NCI-H2029 treated with DMSO at 0.1 percent for 48 hours (cell line): ENCODE data around the gene TBC1D8.

ENCODE experiments used
- DNase-seq: peaks from one replicate; lab custom pipeline; 2025; lab: John Stamatoyannopoulos, UW

Gene TBC1D8

DNA sequence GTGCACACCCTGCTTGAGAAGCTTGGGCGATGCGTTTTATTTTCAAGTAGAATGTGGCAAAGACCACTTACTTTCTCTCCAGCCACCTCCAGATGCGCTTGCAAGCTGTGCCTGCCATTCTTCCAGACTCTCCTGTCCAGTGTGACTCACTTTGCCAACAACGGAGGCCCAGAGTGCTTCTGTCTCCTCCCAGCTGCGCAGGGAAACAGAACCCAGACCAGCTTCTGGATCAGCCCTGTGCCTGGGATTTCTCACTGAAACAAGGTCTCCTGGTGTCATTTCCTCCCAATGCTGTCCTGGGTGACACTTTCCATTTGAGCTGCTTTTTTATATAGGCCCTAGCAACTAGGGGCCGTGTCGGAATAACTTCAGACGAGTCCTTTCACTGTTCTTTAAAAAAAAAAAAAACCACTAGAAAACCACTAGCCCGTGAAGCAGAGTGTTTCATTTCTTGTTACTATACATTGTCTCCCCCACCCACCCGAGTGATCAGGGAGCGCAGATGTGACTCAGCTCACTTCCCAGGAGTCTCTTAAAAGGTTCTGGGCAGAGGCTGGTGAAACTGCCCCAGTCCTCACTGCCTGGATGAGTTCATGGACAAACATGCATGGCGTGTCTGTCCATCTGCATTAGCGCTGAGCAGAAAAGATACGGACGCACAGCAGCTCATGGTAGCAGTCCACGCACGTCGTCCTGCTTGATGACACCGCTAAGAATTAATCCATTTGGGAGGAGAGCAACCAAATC lies 174.4 kb downstream of the TBC1D8 start:
- no peak for DNase-seq

DNA sequence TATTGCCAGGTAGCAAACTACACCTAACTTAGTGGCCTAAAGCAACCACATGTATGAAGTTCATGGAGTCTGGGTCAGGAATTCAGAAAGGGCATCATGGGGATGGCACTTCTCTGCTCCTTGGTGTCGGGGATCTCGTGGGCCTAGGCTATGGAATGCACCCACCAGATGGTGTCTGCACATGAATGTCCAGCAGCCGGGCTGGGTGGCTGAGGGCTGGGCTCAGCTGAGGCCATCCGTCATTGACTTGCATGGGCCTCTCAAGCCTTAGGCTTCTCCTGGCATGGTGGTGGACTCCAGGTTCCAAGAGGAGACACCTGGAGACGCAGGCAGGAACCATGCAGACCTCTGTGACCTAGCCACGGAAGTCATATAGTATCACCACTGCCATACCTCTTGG lies 175.1 kb downstream of the TBC1D8 start:
- no peak for DNase-seq

DNA sequence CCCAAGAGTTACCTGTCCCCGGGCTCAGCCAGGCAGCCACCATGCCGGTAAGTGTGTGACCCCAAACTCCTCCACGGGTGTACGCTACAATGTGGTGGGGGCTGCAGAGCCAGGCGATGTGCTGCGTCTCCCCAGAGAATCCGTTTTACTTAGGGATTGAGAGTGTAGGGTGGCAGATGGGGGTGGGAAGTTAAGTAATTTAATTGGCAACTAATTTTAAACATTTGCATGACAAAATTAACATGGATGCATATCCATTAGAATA lies 175.7 kb downstream of the TBC1D8 start:
- DNase-seq, result no peak

DNA sequence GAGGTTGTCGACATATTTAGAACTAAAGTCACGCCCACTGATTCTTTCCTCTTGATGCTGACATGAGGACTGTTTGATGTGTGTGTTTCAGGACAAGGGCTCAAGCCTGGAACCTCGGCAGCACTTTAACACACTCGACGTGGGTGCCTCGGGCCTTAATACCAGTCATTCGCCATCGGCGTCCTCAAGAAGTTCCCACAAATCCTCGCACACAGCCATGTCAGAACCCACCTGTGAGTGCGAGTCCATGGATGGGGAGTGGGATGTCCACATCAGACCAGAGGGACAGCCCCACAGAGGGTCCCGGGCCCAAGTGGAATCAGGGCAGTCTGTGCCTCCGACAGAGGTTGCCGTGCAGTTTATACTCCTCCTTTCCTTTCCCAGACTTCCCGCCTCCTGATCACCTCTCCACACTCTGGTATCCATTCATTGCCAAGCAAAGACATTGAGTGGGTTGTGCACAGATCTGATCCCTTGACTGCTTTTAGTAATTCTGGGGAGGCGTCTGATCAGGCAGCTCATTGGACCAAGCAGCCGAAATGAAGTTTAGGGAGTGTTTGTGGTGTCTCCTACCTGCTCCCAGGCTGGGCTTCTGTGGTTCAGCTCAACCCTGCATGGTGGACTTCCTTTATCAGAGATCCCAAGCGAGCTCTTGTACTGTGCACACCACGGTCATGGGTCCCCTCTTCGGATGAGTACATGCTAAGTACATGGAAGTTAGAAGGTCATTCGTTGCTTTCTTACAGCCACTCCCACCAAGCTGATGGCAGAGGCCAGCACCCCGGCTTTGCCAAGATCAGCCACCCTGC lies 176.3 kb downstream of the TBC1D8 start:
- no peak for DNase-seq

DNA sequence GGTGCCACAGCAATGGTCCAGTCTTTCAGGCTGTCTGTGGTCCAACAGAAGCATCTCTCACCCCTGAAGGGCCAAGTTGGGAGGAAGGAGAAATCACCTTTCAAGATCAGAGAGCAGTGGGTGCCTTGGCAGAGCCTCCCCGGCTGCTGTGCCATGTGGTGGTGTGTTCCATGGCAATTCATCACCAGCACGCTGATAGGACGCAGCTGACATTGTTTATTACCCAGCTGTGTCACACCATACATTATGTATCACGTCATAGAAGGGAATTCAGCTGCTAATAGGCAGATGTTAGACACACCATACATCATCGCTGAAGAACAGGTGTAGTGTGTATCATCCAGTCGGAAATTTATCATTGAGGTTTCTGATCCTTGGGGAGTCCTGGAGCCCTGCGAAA lies 178.7 kb downstream of the TBC1D8 start:
- DNase-seq, result no peak

DNA sequence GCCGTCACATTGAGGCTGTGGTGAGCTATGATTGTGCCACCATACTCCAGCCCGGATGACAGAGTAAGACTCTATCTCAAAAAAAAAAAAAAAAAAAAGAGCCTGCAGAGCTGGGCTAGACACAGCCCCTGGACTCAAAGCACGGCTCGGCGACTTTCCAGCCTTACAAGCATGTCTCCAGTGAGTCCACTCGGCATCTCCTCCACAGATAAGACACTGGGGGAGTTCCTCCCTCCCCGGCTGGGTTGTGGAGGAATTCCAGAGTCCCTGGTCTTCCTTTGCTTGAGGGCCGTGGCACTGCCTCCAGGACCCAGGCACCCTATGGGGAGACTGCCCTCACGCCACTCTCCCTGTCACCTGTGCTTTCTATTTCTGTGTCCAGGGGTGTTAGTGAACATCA lies 180.0 kb downstream of the TBC1D8 start:
- no peak for DNase-seq

DNA sequence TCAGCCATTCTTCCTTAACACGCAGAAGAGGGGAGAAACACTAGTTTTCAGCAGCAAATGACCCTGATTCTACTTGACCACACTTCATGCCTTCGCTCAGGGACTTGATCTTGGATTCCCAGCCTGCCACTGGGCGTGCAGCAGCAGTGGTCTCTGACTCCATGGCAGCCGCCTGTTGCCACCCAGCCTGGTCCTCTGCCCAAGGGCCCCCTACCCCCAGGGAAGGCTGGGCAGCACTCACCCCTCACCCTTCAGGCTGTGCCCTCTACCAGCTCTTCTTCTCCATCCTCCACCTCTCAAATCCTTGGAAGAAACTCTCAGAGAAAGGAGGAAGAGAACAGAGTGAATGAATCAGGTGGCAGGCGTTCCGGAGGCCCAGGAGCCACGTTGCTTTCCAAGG lies 181.2 kb downstream of the TBC1D8 start:
- no peak for DNase-seq

DNA sequence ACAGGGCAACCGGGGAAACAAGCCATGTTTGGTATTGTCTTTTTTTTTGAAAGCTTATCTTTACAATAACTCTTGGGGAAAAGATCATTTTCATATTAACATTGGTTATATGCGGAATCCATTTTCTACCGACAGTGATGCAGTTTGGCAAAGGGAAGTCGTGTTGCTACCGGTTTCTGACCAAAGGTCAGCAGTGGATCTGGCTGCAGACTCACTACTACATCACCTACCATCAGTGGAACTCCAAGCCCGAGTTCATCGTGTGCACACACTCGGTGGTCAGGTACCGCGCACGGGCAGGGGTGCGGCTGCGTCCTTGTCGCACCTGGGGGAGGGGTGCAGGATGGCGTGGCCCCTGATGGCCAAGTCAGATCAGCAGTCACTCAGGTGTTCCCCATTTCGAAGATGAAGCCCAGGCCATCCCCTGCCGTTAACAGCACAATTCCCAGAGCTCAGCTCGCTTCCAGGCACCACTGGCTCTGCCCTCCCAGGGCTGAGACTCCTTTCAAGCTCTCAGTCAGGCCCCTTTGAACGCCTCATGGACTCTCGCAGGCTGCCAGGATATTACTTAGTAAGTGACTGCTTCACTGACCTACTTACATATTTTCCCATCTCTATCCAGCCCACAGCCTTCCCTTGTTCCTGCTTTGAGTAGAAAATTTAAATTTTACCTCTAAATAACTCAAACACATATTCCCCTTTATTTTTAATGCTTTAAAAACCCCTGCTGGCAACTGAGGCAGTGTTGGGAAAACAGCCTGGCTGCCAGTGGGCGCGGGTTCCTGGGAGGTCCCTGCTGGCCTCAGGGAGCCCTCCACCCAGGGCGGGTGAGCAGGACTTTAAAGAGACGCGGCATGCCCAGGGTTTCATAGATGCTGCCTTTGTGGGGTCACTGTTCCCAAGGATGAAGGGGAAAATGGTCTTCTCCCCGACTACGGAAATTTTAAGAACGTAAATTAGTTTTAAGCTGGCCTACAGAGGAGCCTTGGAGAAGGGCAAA lies 182.7 kb downstream of the TBC1D8 start:
- DNase-seq, result no peak

DNA sequence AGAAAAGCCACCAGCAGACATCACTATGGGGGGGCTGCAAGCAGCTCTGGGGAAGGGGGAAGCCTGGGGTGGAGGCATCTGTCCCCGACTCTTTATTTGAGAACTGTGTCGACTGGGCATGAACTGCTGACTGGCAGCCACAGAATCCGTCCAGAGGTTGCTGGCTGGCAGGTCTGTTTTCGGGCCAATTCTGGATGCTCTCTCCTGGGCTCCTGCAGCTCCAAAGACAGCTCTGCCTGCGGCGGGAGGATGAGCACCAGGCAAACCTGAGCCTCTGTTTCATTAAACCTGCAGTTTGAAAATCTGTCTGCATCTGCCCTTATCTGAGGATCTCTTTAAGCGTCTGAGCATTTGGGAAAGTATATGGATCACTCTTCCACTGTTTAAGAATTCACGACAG lies 183.5 kb downstream of the TBC1D8 start:
- DNase-seq, result no peak

DNA sequence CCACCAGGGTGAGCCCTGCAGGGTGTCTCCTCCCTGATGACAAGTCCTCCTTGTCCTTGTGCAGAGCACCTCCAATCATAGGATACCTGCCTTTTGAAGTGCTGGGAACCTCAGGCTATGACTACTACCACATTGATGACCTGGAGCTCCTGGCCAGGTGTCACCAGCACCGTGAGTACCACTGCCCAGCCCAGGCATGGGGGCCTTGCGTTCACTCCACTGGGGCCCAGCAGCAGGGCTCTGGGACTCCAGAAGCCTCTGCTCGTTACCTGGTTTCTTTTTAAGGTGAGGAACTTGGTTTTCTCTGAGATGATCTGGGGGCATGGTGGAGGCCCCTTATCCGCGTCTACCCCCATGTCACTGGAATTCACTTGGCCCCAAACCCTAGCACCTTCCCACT lies 185.6 kb downstream of the TBC1D8 start:
- no peak for DNase-seq

DNA sequence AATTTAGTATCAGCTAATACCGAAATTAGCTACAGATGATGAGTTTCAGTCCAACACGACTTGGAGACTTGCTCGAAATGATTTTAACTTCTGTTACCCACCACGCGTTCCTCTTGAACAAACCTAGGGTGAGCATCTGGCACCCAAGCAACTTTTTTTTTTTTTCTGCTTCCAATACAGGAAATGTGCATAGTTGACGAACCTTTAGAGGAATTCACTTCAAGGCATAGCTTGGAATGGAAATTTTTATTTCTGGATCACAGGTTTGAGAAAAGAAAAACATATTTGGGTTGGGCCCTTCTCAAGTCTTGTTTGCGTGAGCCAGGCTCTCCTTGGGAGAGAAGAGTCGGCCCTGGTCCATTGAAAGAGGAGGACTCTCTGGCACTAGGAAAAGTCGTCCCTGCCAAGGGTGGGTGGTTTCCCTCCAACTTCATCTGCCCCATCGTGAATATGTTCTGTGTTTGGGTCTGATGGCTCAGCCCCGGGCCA lies 186.5 kb downstream of the TBC1D8 start:
- DNase-seq, result no peak

DNA sequence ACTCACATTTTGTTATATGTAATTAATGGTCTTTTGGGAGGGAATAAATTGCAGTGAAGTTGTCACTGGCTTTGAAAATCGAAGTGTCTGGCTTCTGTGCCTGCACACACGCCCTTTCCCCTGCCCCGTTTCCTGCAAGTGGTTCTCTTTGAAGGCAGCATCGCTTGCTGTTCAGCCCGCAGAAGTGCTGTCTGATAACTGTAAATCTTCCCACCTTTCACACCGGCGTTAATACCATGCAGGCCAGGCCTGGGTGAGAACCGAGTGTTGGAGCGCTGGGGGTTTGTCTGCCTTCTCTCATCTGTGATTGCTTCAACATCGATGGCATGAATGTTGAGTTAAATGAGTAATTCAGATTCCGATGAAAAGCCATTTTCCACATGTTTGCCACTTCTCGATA lies 187.0 kb downstream of the TBC1D8 start:
- no peak for DNase-seq

DNA sequence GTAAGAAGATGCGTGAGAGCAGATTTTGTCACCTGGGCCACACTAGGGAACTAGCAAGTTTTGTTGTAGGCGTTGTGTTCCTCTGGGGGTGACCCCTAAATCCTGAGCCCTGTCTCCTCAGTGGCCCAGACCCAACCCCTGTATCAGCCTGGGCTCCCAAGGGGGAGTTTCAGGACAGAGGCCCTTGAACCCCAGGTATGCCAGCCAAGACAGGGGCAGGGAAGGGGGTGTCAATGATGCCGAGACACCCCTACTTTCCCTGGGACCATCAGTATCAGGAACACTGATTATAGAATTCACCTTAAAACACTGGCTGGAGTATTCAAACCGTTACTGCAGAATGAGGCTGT lies 188.2 kb downstream of the TBC1D8 start:
- DNase-seq, result no peak

DNA sequence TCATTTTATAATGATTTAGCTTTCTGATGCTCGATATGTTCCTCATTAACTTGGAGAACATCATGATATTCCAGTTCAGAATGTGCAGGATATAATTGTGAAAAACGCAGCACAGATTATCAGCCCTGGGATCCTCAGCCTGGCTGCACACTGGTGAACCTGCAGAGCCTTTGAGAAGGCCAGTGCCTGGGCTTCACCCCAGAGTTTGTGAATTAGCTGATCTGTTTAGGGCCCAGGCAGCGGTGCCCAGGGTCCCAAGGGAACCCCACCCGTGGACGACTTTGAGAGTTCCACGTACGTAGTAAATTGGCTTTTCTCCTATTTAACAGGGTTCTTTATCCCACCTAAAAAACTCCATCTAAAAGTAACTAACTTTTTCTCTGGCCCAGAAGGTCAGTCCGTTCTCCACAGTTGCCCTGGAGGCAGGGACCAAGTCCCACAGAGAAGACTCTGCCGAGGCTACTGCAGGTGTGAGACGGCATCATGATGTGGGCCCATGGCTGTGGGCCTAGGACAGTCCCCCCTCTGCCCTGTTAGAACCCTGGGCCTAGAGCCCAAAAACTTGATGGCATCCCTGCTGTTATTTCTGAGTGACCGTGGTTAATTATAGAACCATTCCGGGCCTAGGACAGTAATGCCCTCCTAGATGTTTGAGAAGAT lies 188.7 kb downstream of the TBC1D8 start:
- DNase-seq, result no peak

DNA sequence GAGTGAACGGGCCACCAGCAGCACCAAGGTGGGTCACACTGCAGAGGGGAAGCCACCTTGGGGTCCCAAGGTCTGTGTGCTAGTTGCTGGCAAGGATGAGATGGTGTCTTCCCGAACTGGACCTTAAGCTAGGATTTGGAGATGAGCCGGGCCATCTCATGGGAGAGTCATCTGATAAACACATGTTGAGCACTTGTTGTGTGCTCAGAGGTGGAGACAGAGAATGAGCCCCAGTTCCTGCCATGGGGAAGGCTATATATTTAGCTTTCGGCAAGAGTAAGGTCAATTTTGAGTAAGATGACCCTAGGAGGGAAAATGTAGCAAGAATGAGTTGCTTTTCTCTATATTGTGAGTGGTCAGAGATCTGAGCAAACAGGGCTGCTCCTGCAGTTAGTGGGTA lies 190.5 kb downstream of the TBC1D8 start:
- DNase-seq, result no peak

DNA sequence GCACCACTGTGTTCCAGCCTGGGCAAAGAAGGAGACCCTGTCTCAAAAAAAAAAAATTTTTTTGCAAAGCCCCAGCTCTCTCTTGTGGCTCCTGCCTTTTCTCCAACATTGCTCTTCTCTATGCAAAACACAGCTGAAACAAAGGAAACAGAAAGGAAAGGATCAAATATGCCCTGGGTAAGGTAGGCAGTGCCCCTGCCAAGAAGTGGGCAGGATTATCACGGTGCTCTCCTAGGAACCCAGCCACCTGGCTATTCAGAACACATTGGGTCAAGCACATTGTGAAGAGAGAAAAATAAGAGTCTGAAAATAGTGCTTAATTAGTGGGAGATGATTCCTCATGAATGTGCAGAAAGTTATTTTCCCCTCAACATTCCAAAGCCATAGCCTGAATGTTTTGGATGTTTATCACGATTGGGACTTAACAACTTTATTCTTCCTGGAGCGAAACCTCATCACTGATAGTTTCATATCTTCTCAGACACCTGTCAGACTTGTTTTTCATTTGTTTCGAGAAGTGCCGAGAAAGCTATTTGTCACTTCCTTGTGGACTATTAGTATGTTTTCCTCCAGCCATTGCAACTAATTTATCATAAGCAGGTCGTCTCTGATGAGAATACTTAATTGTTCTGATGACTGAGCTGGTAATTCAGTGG lies 191.8 kb downstream of the TBC1D8 start:
- DNase-seq, result no peak

DNA sequence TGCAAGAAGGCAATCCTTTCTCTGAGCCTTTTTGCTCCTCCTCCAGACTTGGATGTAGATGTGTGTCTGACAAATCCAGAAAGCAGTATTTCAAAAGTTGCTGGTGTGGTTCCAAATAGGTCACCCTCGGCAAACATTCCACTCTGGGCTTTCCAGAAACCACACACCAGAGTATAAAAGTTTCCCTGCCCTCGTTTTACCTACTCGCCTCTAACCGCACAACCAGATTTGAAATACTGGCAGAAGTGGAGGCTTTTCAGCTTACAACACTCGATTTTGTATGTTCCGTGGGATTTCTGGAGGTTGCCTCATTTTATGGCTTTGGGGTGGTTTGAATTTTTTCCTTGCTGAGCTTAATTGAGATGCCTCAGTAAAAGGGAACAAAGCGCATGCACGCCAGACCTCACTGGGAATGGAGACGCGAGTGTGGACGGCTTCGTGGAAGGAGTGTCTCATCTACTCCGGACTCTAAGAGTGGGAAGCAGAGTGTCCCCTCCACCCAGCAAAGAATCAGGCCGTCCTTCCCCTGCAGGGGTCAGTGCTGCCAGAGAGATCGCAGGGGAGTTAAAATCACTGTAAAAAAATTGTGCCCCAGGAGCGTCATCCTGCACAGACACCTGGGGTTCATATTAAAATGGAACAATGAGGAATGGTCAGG lies 193.1 kb downstream of the TBC1D8 start:
- DNase-seq, result no peak
